ENCODE results near the gene TGFB2. TPM values are rescaled to one million over a fixed set of nuclear protein-coding genes. Genes with fewer than 3 reads are reported as not detected.

TGFB2 gene
- total and polyA plus RNA-seq, 7 donors = 0.23 to 11.8 (median 6.3) TPM

DNA sequence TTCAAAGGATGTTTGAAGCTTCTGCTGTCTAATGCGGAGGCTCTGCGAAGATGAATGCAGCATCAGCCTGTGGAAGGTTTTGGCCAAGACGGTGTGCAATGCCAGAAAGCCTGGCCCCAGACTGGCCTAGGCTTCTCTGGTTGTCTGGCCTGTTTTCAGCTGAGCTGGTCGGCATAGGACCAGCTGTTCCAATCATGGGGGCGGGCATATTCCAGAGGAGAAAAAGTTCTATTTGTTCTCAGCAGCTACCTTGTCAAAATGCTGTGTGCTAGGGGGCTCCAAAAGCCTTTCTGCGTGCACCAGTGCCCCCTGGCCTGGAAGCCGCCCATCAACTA lies 57.6 kb downstream of the TGFB2 start:
- peaks cover 0 to 35% (median 26%) of the 10 kb centered on the region in 4 donors for H3K4me1 ChIP-seq
- intact Hi-C loops (cut with DNase I) = loop anchor here (5.0 kb wide), 2 partner anchors 40 to 55 kb away; partner anchors contain the start of gene TGFB2
- DNase-seq = no peak
- no peaks in the 10 kb centered on the region for H3K9me3 ChIP-seq
- TF ChIP-seq EP300 (IDR thresholded peaks at IDR 0.05) = no peak
- no peak for TF ChIP-seq POLR2AphosphoS5 (IDR thresholded peaks at IDR 0.05)
- TF ChIP-seq CTCF (IDR thresholded peaks at IDR 0.05) = no peak
- no peak for TF ChIP-seq POLR2A (IDR thresholded peaks at IDR 0.05)
- H3K27ac ChIP-seq = peak overlapping the region; percentile 63 to 81 (median 72)
- H3K4me3 ChIP-seq = no peak overlapping the region
- peaks cover 0 to 4% (median 0%) of the 10 kb centered on the region in 4 donors for H3K36me3 ChIP-seq
- no peaks in the 10 kb centered on the region for H3K27me3 ChIP-seq
- 64 to 70% methylated on average over 7 of the region's 7 CpGs for WGBS, 2 donors

DNA sequence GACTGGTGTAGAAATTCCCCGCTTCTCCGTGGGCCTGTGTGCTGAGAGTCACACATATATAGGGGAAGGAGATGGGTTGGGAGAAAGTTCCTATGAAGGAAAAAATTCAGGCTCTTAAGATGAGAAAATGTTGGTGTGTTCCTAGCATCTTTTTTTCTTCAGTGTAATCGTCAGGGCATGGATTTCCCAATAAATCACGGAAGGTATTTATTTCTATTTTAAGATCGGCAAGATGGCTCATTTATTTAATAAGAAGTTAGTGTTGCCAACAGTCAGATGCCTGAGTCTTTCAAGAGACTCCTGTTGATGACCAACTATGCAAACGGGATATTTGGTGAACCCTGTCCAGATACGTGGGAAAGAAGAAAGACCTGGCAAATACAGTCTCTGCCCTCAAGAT lies 58.2 kb downstream of the TGFB2 start:
- intact Hi-C loops (cut with DNase I) = loop anchor here (5.0 kb wide), 2 partner anchors 41 to 56 kb away; partner anchors contain the start of gene TGFB2
- H3K27ac ChIP-seq = peak overlapping the region; percentile 63 to 81 (median 72)

GRCh38 chr1:218407630-218408029 lies 62.5 kb downstream of the TGFB2 start:
- WGBS, 2 donors = 48 to 69% methylated on average over 1 of the region's 1 CpG
- Histone ChIP-seq H3K36me3 (peaks cover 0 to 4% (median 0%) of the 10 kb centered on the region in 4 donors), H3K27ac (no peak overlapping the region), H3K4me1 (peaks cover 0 to 19% (median 11%) of the 10 kb centered on the region in 4 donors), H3K27me3 (no peaks in the 10 kb centered on the region), H3K9me3 (no peaks in the 10 kb centered on the region), H3K4me3 (no peak overlapping the region)
- TF ChIP-seq POLR2A (IDR thresholded peaks at IDR 0.05) = no peak
- no peak for TF ChIP-seq POLR2AphosphoS5 (IDR thresholded peaks at IDR 0.05)
- no peak for TF ChIP-seq CTCF (IDR thresholded peaks at IDR 0.05)
- TF ChIP-seq EP300 (IDR thresholded peaks at IDR 0.05) = no peak
- intact Hi-C loops (cut with DNase I) = no loop called here
- no peak for DNase-seq

More for the DNA sequence above, 58.2 kb downstream of the TGFB2 start:
- no peak overlapping the region for H3K4me3 ChIP-seq
- 84 to 85% methylated on average over 7 of the region's 7 CpGs for WGBS, 2 donors
- H3K9me3 ChIP-seq = no peaks in the 10 kb centered on the region
- TF ChIP-seq EP300 (IDR thresholded peaks at IDR 0.05) (no peak), POLR2AphosphoS5 (IDR thresholded peaks at IDR 0.05) (peak in 3 of 4 donors; percentile 6 to 56 (median 49)), CTCF (IDR thresholded peaks at IDR 0.05) (no peak), POLR2A (IDR thresholded peaks at IDR 0.05) (no peak)
- H3K27me3 ChIP-seq = no peaks in the 10 kb centered on the region
- no peak for DNase-seq
- peaks cover 0 to 35% (median 26%) of the 10 kb centered on the region in 4 donors for H3K4me1 ChIP-seq
- peaks cover 0 to 4% (median 0%) of the 10 kb centered on the region in 4 donors for H3K36me3 ChIP-seq

GRCh38 chr1:218408135-218408534 lies 63.0 kb downstream of the TGFB2 start:
- no peaks in the 10 kb centered on the region for H3K27me3 ChIP-seq
- H3K36me3 ChIP-seq = peaks cover 0 to 4% (median 0%) of the 10 kb centered on the region in 4 donors
- H3K4me1 ChIP-seq = peaks cover 0 to 14% (median 6%) of the 10 kb centered on the region in 4 donors
- H3K4me3 ChIP-seq = no peak overlapping the region
- 89 to 94% methylated on average over 6 of the region's 6 CpGs for WGBS, 2 donors
- intact Hi-C loops (cut with DNase I) = no loop called here
- H3K9me3 ChIP-seq = no peaks in the 10 kb centered on the region
- H3K27ac ChIP-seq = no peak overlapping the region
- no peak for DNase-seq
- no peak for TF ChIP-seq CTCF (IDR thresholded peaks at IDR 0.05)

DNA sequence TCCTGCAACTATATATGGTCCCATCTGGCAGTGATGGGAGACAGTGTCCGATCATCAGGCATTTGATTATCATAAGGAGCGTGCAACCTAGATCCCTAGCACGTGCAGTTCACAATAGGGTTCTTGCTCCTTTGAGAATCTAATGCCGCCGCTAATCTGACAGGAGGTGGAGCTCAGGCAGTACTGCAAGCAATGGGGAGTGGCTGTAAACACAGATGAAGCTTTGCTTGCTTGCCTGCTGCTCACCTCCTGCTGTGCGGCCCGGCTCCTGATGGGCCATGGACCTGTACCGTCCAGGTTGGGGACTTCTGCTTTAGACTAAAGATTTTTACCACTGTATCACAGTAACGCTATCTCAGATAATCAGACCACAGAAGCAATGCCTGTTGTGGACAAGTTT lies 63.8 kb downstream of the TGFB2 start:
- Histone ChIP-seq H3K36me3 (peaks cover 0 to 4% (median 0%) of the 10 kb centered on the region in 4 donors), H3K9me3 (no peaks in the 10 kb centered on the region), H3K27me3 (no peaks in the 10 kb centered on the region), H3K27ac (no peak overlapping the region), H3K4me1 (peaks cover 0 to 6% (median 0%) of the 10 kb centered on the region in 4 donors), H3K4me3 (no peak overlapping the region)
- WGBS, 2 donors = 45 to 67% methylated on average over 9 of the region's 9 CpGs
- TF ChIP-seq POLR2A (IDR thresholded peaks at IDR 0.05) = no peak
- TF ChIP-seq POLR2AphosphoS5 (IDR thresholded peaks at IDR 0.05) = no peak
- no peak for TF ChIP-seq CTCF (IDR thresholded peaks at IDR 0.05)
- no peak for TF ChIP-seq EP300 (IDR thresholded peaks at IDR 0.05)
- intact Hi-C loops (cut with DNase I) = no loop called here
- DNase-seq = no peak

All from sigmoid colon (tissue), 7 donors.